Astrocyte (in vitro differentiated cells and primary cell): ENCODE data around the gene PRKCB. TPM values are rescaled to one million over a fixed set of nuclear protein-coding genes. Genes with fewer than 3 reads are reported as not detected.

ENCODE experiments used
- DNase-seq: peaks from one replicate; pipeline ENCODE4 v3.0.0-alpha.2; 2010; ENCODE audit warnings: low read depth
- FAIRE-seq: peaks from 2 replicates; lab custom pipeline; 2011; peaks lifted over from hg19 to GRCh38; lab: Jason Lieb, UNC
- H2AFZ ChIP-seq: 2 replicates; pipeline ENCODE4 v1.6.0; 2012; ENCODE audit warnings: low read depth, low read length, inconsistent platforms
- H3K27ac ChIP-seq: 2 replicates; pipeline ENCODE4 v1.5.1; 2011; ENCODE audit warnings: low read depth, low read length, inconsistent platforms
- H3K27me3 ChIP-seq: 2 replicates; pipeline ENCODE4 v1.6.0; 2011; ENCODE audit warnings: low read length, inconsistent platforms; ENCODE audit not compliant: insufficient read depth
- H3K36me3 ChIP-seq: 2 replicates; pipeline ENCODE4 v1.5.1; 2011; ENCODE audit warnings: low read length, inconsistent platforms; ENCODE audit not compliant: insufficient read depth
- H3K4me1 ChIP-seq: 2 replicates; pipeline ENCODE4 v1.5.1; 2011; ENCODE audit warnings: low read length, inconsistent platforms; ENCODE audit not compliant: insufficient read depth
- H3K4me2 ChIP-seq: 2 replicates; pipeline ENCODE4 v1.6.0; 2012; ENCODE audit warnings: low read length, inconsistent platforms
- H3K4me3 ChIP-seq: 2 replicates; pipeline ENCODE4 v1.5.1; 2011; ENCODE audit warnings: low read depth, mild to moderate bottlenecking, low read length, inconsistent platforms; ENCODE audit not compliant: insufficient read depth
- H3K79me2 ChIP-seq: 2 replicates; pipeline ENCODE4 v1.6.0; 2012; ENCODE audit warnings: mild to moderate bottlenecking, low read length, inconsistent platforms; ENCODE audit not compliant: insufficient read depth
- H3K9ac ChIP-seq: 2 replicates; pipeline ENCODE4 v1.6.0; 2012; ENCODE audit warnings: mild to moderate bottlenecking, low read length, inconsistent platforms
- H3K9me3 ChIP-seq: 2 replicates; pipeline ENCODE4 v1.5.1; 2012; ENCODE audit warnings: low read depth, mild to moderate bottlenecking, low read length, inconsistent platforms; ENCODE audit not compliant: insufficient read depth
- H4K20me1 ChIP-seq: 2 replicates; pipeline ENCODE4 v1.6.0; 2012; ENCODE audit warnings: low read length, inconsistent platforms; ENCODE audit not compliant: insufficient read depth
- H3K27ac Mint-ChIP-seq: one replicate; pipeline ENCODE4 v1.8.0; 2021; ENCODE audit warnings: mild to moderate bottlenecking, mixed read lengths; ENCODE audit not compliant: unreplicated experiment
- H3K27me3 Mint-ChIP-seq: one replicate; pipeline ENCODE4 v1.8.0; 2021; ENCODE audit warnings: low read depth, mixed read lengths; ENCODE audit not compliant: unreplicated experiment
- H3K36me3 Mint-ChIP-seq: one replicate; pipeline ENCODE4 v1.8.0; 2021; ENCODE audit warnings: low read depth, mixed read lengths; ENCODE audit not compliant: unreplicated experiment
- H3K4me1 Mint-ChIP-seq: one replicate; pipeline ENCODE4 v1.8.0; 2021; ENCODE audit warnings: low read depth, mixed read lengths; ENCODE audit not compliant: unreplicated experiment
- H3K4me3 Mint-ChIP-seq: one replicate; pipeline ENCODE4 v1.8.0; 2021; ENCODE audit warnings: mild to moderate bottlenecking, moderate library complexity, mixed read lengths; ENCODE audit not compliant: unreplicated experiment
- H3K9me3 Mint-ChIP-seq: one replicate; pipeline ENCODE4 v1.8.0; 2021; ENCODE audit warnings: mild to moderate bottlenecking, mixed read lengths; ENCODE audit not compliant: unreplicated experiment
- CTCF ChIP-seq: IDR thresholded peaks from 2 replicates; pipeline ENCODE4 v1.5.1; 2011; ENCODE audit warnings: low read depth, mild to moderate bottlenecking, inconsistent platforms, low read length, moderate library complexity; ENCODE audit not compliant: insufficient read depth
- EZH2 ChIP-seq: IDR thresholded peaks from 2 replicates; pipeline ENCODE4 v1.6.1; 2012; ENCODE audit warnings: mild to moderate bottlenecking, low read length, inconsistent platforms; ENCODE audit not compliant: insufficient read depth
- total RNA-seq: library from RNA; stranded (reverse); gene quantifications from 2 replicates; pipeline ENCODE4 v1.2.1, GENCODE V29; 2021

PRKCB gene
- total RNA-seq, 1 donor from 2014 or later, result 2.5 TPM

GRCh38 chr16:23902034-23902747 is 66.4 kb downstream of the PRKCB start:
- no peaks in the 10 kb centered on the region for H3K9me3 ChIP-seq
- H3K79me2 ChIP-seq, result no peaks in the 10 kb centered on the region
- H3K36me3 ChIP-seq, result no peaks in the 10 kb centered on the region
- no peak for DNase-seq
- no peaks in the 10 kb centered on the region for H3K36me3 Mint-ChIP-seq
- no peak for FAIRE-seq
- no peaks in the 10 kb centered on the region for H4K20me1 ChIP-seq
- H3K4me3 Mint-ChIP-seq, result no peak overlapping the region
- no peaks in the 10 kb centered on the region for H3K27me3 Mint-ChIP-seq
- peaks cover 3% of the 10 kb centered on the region for H3K4me1 ChIP-seq
- H3K4me2 ChIP-seq, result no peak overlapping the region
- H3K27ac Mint-ChIP-seq, result no peak overlapping the region
- H3K9ac ChIP-seq, result no peak overlapping the region
- H3K27ac ChIP-seq, result no peak overlapping the region
- no peaks in the 10 kb centered on the region for H3K27me3 ChIP-seq
- TF ChIP-seq CTCF, result no peak
- TF ChIP-seq EZH2, result no peak
- no peak overlapping the region for H3K4me3 ChIP-seq
- no peaks in the 10 kb centered on the region for H3K9me3 Mint-ChIP-seq
- H3K4me1 Mint-ChIP-seq, result peaks cover 32% of the 10 kb centered on the region
- no peak overlapping the region for H2AFZ ChIP-seq

- Histone ChIP-seq H3K4me3 (no peak overlapping the region), H3K27me3 (no peaks in the 10 kb centered on the region), H3K4me2 (no peak overlapping the region), H2AFZ (no peak overlapping the region), H3K79me2 (no peaks in the 10 kb centered on the region), H3K9me3 (no peaks in the 10 kb centered on the region), H4K20me1 (no peaks in the 10 kb centered on the region), H3K9ac (no peak overlapping the region), H3K4me1 (peaks cover 3% of the 10 kb centered on the region), H3K27ac (no peak overlapping the region), H3K36me3 (no peaks in the 10 kb centered on the region)
- TF ChIP-seq CTCF (no peak), EZH2 (no peak)
- no peak for FAIRE-seq
- no peaks in the 10 kb centered on the region for H3K27me3 Mint-ChIP-seq
- H3K27ac Mint-ChIP-seq, result peak overlapping the region; percentile 80
- peaks cover 32% of the 10 kb centered on the region for H3K4me1 Mint-ChIP-seq
- no peak overlapping the region for H3K4me3 Mint-ChIP-seq
- no peak for DNase-seq
- no peaks in the 10 kb centered on the region for H3K36me3 Mint-ChIP-seq
- no peaks in the 10 kb centered on the region for H3K9me3 Mint-ChIP-seq
Measured at GRCh38 chr16:23902748-23903414, 67.1 kb downstream of the PRKCB start.

GRCh38 chr16:23905027-23905426 is 69.2 kb downstream of the PRKCB start:
- no peaks in the 10 kb centered on the region for H3K9me3 ChIP-seq
- no peak overlapping the region for H3K4me2 ChIP-seq
- H3K27ac ChIP-seq, result peak overlapping the region; percentile 14
- H2AFZ ChIP-seq, result no peak overlapping the region
- Mint-ChIP-seq H3K4me3 (peak overlapping the region; percentile 17), H3K27ac (peak overlapping the region; percentile 54), H3K27me3 (no peaks in the 10 kb centered on the region), H3K36me3 (no peaks in the 10 kb centered on the region), H3K9me3 (peaks cover 3% of the 10 kb centered on the region), H3K4me1 (peaks cover 32% of the 10 kb centered on the region)
- no peaks in the 10 kb centered on the region for H4K20me1 ChIP-seq
- H3K27me3 ChIP-seq, result no peaks in the 10 kb centered on the region
- no peaks in the 10 kb centered on the region for H3K36me3 ChIP-seq
- no peak overlapping the region for H3K9ac ChIP-seq
- TF ChIP-seq CTCF (no peak), EZH2 (no peak)
- FAIRE-seq, result no peak
- H3K4me3 ChIP-seq, result no peak overlapping the region
- peak; percentile 41 for DNase-seq
- H3K4me1 ChIP-seq, result peaks cover 3% of the 10 kb centered on the region
- no peaks in the 10 kb centered on the region for H3K79me2 ChIP-seq
